Adrenal gland (tissue), 12 donors: ENCODE measurements around the gene SH3GL2. TPM values are rescaled to one million over a fixed set of nuclear protein-coding genes. Genes with fewer than 3 reads are reported as not detected.

Experiments used
- DNase-seq, 7 donors: peaks; one replicate each; pipeline ENCODE4 v3.0.0-alpha.2; 2019 to 2020
- H3K27ac ChIP-seq, 5 donors: fragments of 200-600 bp; sonication (generic) in 4 of 5; 1 replicate in 3 of 5; 2 replicates in 2 of 5; pipeline versions ENCODE4 v1.5.1 to v1.8.0; 2016 to 2020; ENCODE audit warnings: mild to moderate bottlenecking in 1 of 5
- H3K27me3 ChIP-seq: fragments of 200-600 bp; 2 replicates; pipeline ENCODE4 v1.8.0; 2021
- H3K36me3 ChIP-seq, 2 donors: fragments of 200-600 bp; replicated peaks in 1 of 2; 1 replicate in 1 of 2; 2 replicates in 1 of 2; pipeline versions ENCODE4 v1.5.1 to v1.8.0; 2018 to 2022
- H3K4me1 ChIP-seq, 2 donors: fragments of 200-600 bp; replicated peaks in 1 of 2; 1 replicate in 1 of 2; 2 replicates in 1 of 2; pipeline versions ENCODE4 v1.5.1 to v1.8.0; 2018 to 2021
- H3K4me3 ChIP-seq, 4 donors: fragments of 200-600 bp; sonication (generic) in 3 of 4; one replicate each; pipeline ENCODE4 v1.5.1; 2016 to 2018
- H3K9me3 ChIP-seq, 3 donors: fragments of 200-600 bp; sonication (generic) in 1 of 3; replicated peaks in 1 of 3; 1 replicate in 2 of 3; 2 replicates in 1 of 3; pipeline versions ENCODE4 v1.5.1 to v1.8.0; 2016 to 2021
- CTCF ChIP-seq, 6 experiments: fragments of 450-650 bp in 4 of 6; fragments of 200-600 bp in 2 of 6; sonication (generic) in 1 of 6; IDR thresholded peaks; 1 replicate in 5 of 6; 2 replicates in 1 of 6; pipeline versions ENCODE4 v1.5.1 to v1.8.0; 2016 to 2021; ENCODE audit warnings: antibody characterized with exemption in 6 of 6, mild to moderate bottlenecking in 2 of 6, moderate library complexity in 1 of 6
- POLR2A ChIP-seq, 2 donors: fragments of 450-650 bp; IDR thresholded peaks; one replicate each; pipeline ENCODE4 v1.6.1; 2017; ENCODE audit warnings: antibody characterized with exemption in 2 of 2, mild to moderate bottlenecking in 2 of 2, moderate library complexity in 1 of 2
- WGBS, 4 donors: extraction: QIAGEN DNeasy Blood & Tissue Kit in 2 of 4; methylation state at CpG; one replicate each; pipeline versions ENCODE4 v1.1.5 to v1.1.7; 2013 to 2017; 5-methylcytosine and 5-hydroxymethylcytosine counted together
- intact Hi-C, 2 donors: fragments of 100-400 bp; cut with DNase I; formaldehyde crosslinking; loops; one replicate each; pipeline versions ENCODE4 v1.14.1 to v1.15.0; 2022 to 2023
- polyA plus RNA-seq, 3 donors: library from polyadenylated mRNA; stranded (reverse); fragments of 200-250 nt in 2 of 3; fragments of 350-450 nt in 1 of 3; fragmentation: Illumina TruSeq in 1 of 3; extraction: RNeasy Lipid Tissue Mini Kit (QIAGEN cat#74804) in 1 of 3; gene quantifications; one replicate each; pipeline ENCODE4 v1.2.3, GENCODE V29; 2013 to 2014
- total RNA-seq, 9 donors: library from RNA; depleted of rRNA in 4 of 9; stranded (reverse); fragments of >200 nt in 4 of 9; fragments of 120-200 nt in 1 of 9; fragmentation: NEBNext Ultra II Directional in 1 of 9; extraction: Animal tissue kit (Norgen Biotek cat#: 25700) in 1 of 9; gene quantifications; one replicate each; pipeline versions ENCODE4 v1.1.0 to v1.2.4, GENCODE V29; 2013 to 2023
- donor health status: healthy with polysubstance abuse.
- donor health status: Bipolar disorder and iron deficiency.
- donor health status: DM: yes; HTN: yes; CAD: no.
- donor health status: DM: no; HTN: no; CAD: no.
- donor health status: DM: no; HTN: no; CAD: no.
- donor health status: DM: yes; HTN: yes; CAD: no.

Gene SH3GL2
- total and polyA plus RNA-seq, 12 donors = 0.07 to 0.29 (median 0.19) TPM; not detected in 8

DNA sequence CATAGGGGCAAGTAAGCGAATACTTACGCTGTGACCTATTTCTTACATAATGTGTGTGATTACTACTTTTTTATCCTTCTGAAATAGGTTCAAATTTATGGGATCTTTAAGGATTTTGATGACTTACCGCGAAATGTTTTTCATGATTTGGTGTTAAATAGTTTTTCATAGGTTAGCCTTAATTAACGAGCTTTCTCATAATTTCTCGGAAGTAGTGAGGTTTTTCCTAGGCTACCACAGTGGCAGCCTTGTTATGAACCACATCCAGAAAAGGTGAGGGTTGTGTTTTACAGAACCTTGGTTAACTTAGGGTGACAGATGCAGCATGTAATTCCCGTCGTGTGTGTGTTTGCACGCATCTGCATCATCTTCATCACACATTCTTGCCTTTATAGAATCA is 1.3 kb downstream of the SH3GL2 start:
- peaks cover 42% of the 10 kb centered on the region for H3K27me3 ChIP-seq
- DNase-seq = no peak
- H3K4me3 ChIP-seq = no peak overlapping the region
- TF ChIP-seq CTCF (IDR thresholded peaks at IDR 0.05) (no peak), POLR2A (IDR thresholded peaks at IDR 0.05) (no peak)
- 70 to 76% (median 71%) methylated on average over 9 of the region's 9 CpGs for WGBS, 4 donors
- peaks cover 0 to 14% of the 10 kb centered on the region in 2 donors for H3K4me1 ChIP-seq
- no peak overlapping the region for H3K27ac ChIP-seq
- no peaks in the 10 kb centered on the region for H3K36me3 ChIP-seq
- intact Hi-C loops = no loop called here
- no peaks in the 10 kb centered on the region for H3K9me3 ChIP-seq

DNA sequence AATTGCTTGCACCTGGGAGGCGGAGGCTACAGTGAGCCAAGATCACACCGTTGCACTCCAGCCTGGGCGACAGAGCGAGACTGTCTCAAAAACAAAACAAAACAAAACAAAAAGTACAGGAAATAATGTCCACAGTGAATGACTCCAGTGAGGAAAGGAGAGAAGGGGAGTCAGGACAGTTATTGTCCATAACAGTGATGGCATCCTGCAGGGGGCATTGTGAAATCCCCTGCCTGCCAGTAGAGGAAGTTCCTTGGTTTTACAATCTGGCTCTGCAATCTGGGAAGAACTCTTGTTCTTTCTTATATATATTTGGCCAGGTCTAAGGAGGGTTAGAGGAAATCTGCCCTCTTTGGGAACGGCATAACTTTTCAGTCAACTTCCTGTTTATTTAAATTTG is 8.2 kb downstream of the SH3GL2 start:
- intact Hi-C loops = no loop called here
- Histone ChIP-seq H3K27me3 (no peaks in the 10 kb centered on the region), H3K9me3 (no peaks in the 10 kb centered on the region), H3K4me3 (no peak overlapping the region), H3K4me1 (no peaks in the 10 kb centered on the region), H3K36me3 (no peaks in the 10 kb centered on the region), H3K27ac (no peak overlapping the region)
- 72 to 85% (median 78%) methylated on average over 5 of the region's 5 CpGs for WGBS, 4 donors
- TF ChIP-seq CTCF (IDR thresholded peaks at IDR 0.05) (no peak), POLR2A (IDR thresholded peaks at IDR 0.05) (no peak)
- DNase-seq = no peak

- no peaks in the 10 kb centered on the region for H3K27me3 ChIP-seq
- no peak for DNase-seq
- no peaks in the 10 kb centered on the region for H3K36me3 ChIP-seq
- no peaks in the 10 kb centered on the region for H3K9me3 ChIP-seq
- TF ChIP-seq POLR2A (IDR thresholded peaks at IDR 0.05) (no peak), CTCF (IDR thresholded peaks at IDR 0.05) (no peak)
- 50 to 75% (median 64%) methylated on average over 1 of the region's 1 CpG for WGBS, 4 donors
- H3K4me1 ChIP-seq = no peaks in the 10 kb centered on the region
- H3K4me3 ChIP-seq = no peak overlapping the region
- intact Hi-C loops = no loop called here
- H3K27ac ChIP-seq = no peak overlapping the region
Measured at GRCh38 chr9:17588395-17588794, 9.5 kb downstream of the SH3GL2 start.

DNA sequence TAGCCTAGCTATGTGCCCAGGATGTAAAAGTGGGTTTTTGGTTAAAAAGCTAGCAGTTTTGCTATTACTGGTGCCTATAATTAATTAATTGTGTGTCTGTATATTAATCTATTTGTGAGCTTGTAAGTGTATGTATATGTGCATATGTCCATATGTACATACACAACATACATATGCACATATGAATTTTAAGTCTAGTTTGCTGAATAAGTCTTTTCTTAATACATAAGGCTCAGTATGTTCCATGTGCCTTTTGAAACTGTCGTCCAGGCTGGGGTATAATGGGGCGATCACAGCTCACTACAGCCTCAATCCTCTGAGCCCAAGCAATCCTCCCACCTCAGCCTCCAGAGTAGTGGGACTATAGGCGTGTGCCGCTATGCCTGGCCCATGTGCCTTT is 10.1 kb downstream of the SH3GL2 start:
- intact Hi-C loops = no loop called here

More for the DNA sequence above, 10.1 kb downstream of the SH3GL2 start:
- no peaks in the 10 kb centered on the region for H3K4me1 ChIP-seq
- H3K27me3 ChIP-seq = no peaks in the 10 kb centered on the region
- no peak overlapping the region for H3K27ac ChIP-seq
- H3K36me3 ChIP-seq = no peaks in the 10 kb centered on the region
- WGBS, 4 donors = 87 to 96% (median 94%) methylated on average over 4 of the region's 4 CpGs
- H3K9me3 ChIP-seq = no peaks in the 10 kb centered on the region
- no peak for TF ChIP-seq CTCF (IDR thresholded peaks at IDR 0.05)
- TF ChIP-seq POLR2A (IDR thresholded peaks at IDR 0.05) = no peak
- no peak for DNase-seq
- H3K4me3 ChIP-seq = no peak overlapping the region
